T-helper 17 cell (primary cell): Measurements from ENCODE around the gene MSANTD7. TPM values are rescaled to one million over a fixed set of nuclear protein-coding genes. Genes with fewer than 3 reads are reported as not detected.
A peak's percentile ranks its signal among the peaks of the same experiment; 100 is the strongest.
"Not testable (repeated sequence)": the region's sequence is repeated elsewhere in the genome, so short reads cannot be mapped to it uniquely, and the experiment has no call there.

Source experiments
- ATAC-seq: fragments of 150-1000 bp; cut with Tn5 transposase; 2 replicates; pipeline ENCODE4 v1.10.0; 2021; ENCODE audit warnings: mild to moderate bottlenecking, moderate library complexity
- DNase-seq, 3 donors: peaks; one replicate each; pipeline versions ENCODE4 v3.0.0 to v3.0.0-alpha.2; 2020 to 2021
- H3K9me3 ChIP-seq: one replicate; pipeline ENCODE4 v1.7.0; 2013; ENCODE audit warnings: low read length, mild to moderate bottlenecking; ENCODE audit not compliant: control insufficient read depth, poor library complexity, severe bottlenecking
- H3K27ac Mint-ChIP-seq: one replicate; pipeline ENCODE4 v1.8.0; 2022; ENCODE audit warnings: mild to moderate bottlenecking, moderate library complexity, mixed read lengths
- H3K27me3 Mint-ChIP-seq: one replicate; pipeline ENCODE4 v1.8.0; 2022; ENCODE audit warnings: mixed read lengths
- H3K36me3 Mint-ChIP-seq: one replicate; pipeline ENCODE4 v1.8.0; 2022; ENCODE audit warnings: low read depth, mixed read lengths
- H3K4me1 Mint-ChIP-seq: one replicate; pipeline ENCODE4 v1.8.0; 2022; ENCODE audit warnings: mild to moderate bottlenecking, mixed read lengths
- H3K4me3 Mint-ChIP-seq: one replicate; pipeline ENCODE4 v1.8.0; 2022; ENCODE audit warnings: mild to moderate bottlenecking, moderate library complexity, mixed read lengths
- total RNA-seq, 4 donors: library from RNA in 2 of 4; stranded (reverse) in 2 of 4; gene quantifications; one replicate each; pipeline ENCODE4 v1.2.3 and lab custom pipeline; 2022 to 2026

Gene MSANTD7
- total RNA-seq, 2 donors from 2014 or later: 22.2 to 23.2 TPM

DNA sequence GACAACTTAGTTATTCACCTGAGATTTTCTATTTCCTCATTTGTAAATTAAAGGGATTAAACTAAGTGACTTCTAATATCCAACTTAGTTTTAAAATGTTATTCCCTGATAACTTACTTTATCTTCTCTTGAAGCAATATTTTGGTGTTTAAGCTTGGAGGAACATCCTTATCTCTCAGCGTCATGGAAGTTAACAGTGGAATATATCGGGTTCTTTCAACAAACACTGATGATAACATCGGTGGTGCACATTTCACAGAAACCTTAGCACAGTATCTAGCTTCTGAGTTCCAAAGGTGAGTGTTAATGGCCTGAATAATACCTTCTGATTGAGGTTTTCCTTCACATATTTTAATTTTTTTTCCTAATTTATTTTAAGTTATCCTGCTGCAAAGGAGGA lies 14.1 kb downstream of the MSANTD7 start:
- H3K9me3 ChIP-seq: no peaks in the 10 kb centered on the region
- Mint-ChIP-seq H3K36me3 (no peaks in the 10 kb centered on the region), H3K4me1 (no peaks in the 10 kb centered on the region), H3K4me3 (no peak overlapping the region), H3K27ac (no peak overlapping the region), H3K27me3 (no peaks in the 10 kb centered on the region)
- DNase-seq (no peak), ATAC-seq (no peak)

DNA sequence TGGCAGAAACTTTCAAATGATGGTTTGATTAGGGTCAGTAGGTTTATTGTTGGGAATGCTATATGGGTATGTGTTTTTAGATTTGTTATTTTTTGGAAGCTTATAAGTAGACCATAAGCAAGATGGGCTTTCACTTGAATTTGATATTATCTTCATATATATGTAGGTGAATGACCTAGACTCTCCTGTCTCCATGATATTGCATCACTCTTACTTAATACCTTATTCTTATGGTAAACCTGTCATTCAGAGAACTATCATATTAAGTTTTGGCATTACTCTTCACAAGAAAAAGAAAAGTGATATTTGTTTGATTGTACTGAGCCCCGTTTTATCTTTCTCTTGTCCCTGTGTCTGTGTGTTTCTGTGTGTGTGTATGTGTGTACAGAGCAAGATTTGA lies 17.3 kb downstream of the MSANTD7 start:
- peaks cover 7% of the 10 kb centered on the region for H3K4me1 Mint-ChIP-seq
- H3K27ac Mint-ChIP-seq: no peak overlapping the region
- peaks cover 4% of the 10 kb centered on the region for H3K36me3 Mint-ChIP-seq
- H3K27me3 Mint-ChIP-seq: no peaks in the 10 kb centered on the region
- no peak for DNase-seq
- ATAC-seq: no peak
- H3K9me3 ChIP-seq: no peaks in the 10 kb centered on the region
- H3K4me3 Mint-ChIP-seq: no peak overlapping the region

DNA sequence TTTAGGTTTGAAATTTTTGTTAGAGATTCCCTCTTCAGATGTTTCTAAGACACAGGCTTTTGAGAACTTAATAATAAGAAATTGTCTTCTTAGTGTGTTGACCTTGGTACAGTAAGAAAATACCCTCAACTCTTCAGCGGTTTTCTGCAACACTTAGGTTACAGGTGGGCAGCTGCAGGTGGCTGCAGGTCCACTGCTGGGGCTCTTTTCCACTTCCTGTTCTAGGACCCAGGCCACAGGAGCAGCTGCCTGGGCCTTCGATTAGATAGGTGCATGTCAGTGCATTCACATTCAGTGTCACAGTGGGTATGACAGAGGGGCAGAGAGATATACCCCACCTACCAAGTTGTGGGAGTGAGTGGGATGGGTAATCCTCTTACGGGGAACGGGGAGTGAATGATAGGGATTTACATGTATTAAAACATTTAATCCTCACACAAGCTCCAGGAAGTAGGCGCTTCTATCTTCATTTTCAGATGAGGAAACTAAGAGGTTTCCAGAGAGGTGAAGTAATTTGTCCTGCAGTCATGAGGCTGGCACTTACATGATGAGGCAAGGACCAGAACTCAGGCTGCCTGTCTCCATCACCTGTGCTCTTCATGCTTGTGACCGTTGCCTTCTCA lies 20.3 kb downstream of the MSANTD7 start:
- no peak overlapping the region for H3K4me3 Mint-ChIP-seq
- ATAC-seq (no peak), DNase-seq (no peak)
- no peak overlapping the region for H3K27ac Mint-ChIP-seq
- H3K27me3 Mint-ChIP-seq: no peaks in the 10 kb centered on the region
- H3K4me1 Mint-ChIP-seq: peaks cover 14% of the 10 kb centered on the region
- no peaks in the 10 kb centered on the region for H3K9me3 ChIP-seq
- H3K36me3 Mint-ChIP-seq: peaks cover 9% of the 10 kb centered on the region

DNA sequence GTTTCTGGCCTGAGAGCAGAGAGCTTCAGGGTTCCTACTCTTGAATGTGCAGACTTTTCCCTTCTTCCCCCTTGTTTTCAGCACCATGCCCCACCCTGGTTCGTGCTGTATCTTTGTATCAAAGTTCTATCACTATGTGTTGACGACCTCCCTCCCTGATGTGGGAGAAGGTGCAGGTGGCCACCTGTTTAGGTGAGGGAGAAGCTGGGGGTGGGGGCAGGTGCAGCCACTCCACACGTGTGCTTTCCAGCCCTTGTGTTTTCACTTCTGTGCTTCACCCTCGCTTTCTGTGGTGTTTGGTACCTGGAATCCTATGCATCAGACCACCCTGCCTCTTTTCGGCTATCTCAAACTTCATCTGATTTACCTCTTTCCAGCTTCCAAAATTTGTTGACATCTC lies 20.9 kb downstream of the MSANTD7 start:
- no peak for ATAC-seq
- Mint-ChIP-seq H3K27me3 (no peaks in the 10 kb centered on the region), H3K4me1 (peaks cover 16% of the 10 kb centered on the region), H3K27ac (peak overlapping the region; percentile 21), H3K36me3 (peaks cover 9% of the 10 kb centered on the region), H3K4me3 (no peak overlapping the region)
- no peaks in the 10 kb centered on the region for H3K9me3 ChIP-seq
- DNase-seq: no peak

DNA sequence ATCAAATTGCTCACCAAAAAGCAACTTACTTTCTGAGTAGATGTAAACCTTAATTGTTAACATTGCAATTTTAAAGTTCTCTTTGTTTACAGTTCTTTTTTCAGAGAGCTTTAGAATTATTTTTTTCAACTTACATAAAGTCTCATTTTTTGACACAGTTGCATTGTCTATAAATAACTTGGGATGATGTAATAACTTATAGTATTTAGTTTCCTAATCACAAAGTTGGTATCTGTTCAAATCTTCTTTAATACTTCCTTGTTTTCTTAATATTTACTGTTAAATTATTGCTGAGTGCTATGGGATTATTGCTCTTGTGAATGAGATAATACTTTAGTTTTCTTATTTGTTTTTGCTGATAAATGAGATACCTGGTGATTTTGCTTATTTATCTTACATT lies 21.7 kb downstream of the MSANTD7 start:
- Mint-ChIP-seq H3K27me3 (no peaks in the 10 kb centered on the region), H3K4me3 (no peak overlapping the region), H3K4me1 (peaks cover 16% of the 10 kb centered on the region), H3K36me3 (peaks cover 9% of the 10 kb centered on the region), H3K27ac (peak overlapping the region; percentile 21)
- no peaks in the 10 kb centered on the region for H3K9me3 ChIP-seq
- DNase-seq: no peak
- no peak for ATAC-seq

DNA sequence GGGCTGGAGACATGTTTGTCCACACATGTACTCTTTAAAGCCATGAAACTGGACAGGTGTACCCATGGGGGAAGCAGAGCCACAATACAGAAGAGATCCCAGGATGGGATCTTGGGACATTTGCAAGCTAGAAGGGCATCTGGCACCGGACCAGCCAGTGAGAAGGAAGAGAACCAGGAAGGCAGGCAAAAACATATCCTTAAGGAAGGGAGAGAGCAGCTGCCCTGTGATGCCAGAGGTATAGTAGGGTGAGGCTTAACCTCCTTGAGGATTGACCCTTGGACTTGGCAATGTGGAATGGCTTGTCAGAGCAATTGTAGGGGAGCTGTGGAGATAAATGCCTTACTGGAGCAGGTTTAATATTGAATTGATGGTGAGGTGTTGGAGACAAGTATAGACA lies 22.7 kb downstream of the MSANTD7 start:
- peaks cover 9% of the 10 kb centered on the region for H3K36me3 Mint-ChIP-seq
- no peak for ATAC-seq
- DNase-seq: no peak
- H3K27ac Mint-ChIP-seq: peak overlapping the region; percentile 10
- H3K27me3 Mint-ChIP-seq: no peaks in the 10 kb centered on the region
- H3K9me3 ChIP-seq: no peaks in the 10 kb centered on the region
- peaks cover 16% of the 10 kb centered on the region for H3K4me1 Mint-ChIP-seq
- H3K4me3 Mint-ChIP-seq: no peak overlapping the region

DNA sequence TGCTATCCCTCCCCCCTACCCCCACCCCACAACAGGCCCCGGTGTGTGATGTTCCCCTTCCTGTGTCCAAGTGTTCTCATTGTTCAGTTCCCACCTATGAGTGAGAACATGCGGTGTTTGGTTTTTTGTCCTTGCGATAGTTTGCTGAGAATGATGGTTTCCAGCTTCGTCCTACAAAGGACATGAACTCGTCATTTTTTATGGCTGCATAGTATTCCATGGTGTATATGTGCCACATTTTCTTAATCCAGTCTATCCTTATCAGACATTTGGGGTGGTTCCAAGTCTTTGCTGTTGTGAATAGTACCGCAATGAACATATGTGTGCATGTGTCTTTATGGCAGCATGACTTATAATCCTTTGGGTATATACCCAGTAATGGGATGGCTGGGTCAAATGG lies 26.4 kb downstream of the MSANTD7 start:
- not testable (repeated sequence) for H3K9me3 ChIP-seq, ATAC-seq, DNase-seq, H3K4me3 Mint-ChIP-seq, H3K27me3 Mint-ChIP-seq, H3K36me3 Mint-ChIP-seq, H3K27ac Mint-ChIP-seq
- peaks cover 11% of the 10 kb centered on the region for H3K4me1 Mint-ChIP-seq

DNA sequence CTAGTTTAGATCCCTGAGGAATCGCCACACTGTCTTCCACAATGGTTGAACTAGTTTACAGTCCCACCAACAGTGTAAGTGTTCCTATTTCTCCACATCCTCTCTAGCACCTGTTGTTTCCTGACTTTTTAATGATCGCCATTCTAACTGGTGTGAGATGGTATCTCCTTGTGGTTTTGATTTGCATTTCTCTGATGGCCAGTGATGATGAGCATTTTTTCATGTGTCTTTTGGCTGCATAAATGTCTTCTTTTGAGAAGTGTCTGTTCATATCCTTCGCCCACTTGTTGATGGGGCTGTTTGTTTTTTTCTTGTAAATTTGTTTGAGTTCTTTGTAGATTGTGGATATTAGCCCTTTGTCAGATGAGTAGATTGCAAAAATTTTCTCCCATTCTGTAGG lies 26.8 kb downstream of the MSANTD7 start:
- H3K27me3 Mint-ChIP-seq, H3K4me3 Mint-ChIP-seq, H3K27ac Mint-ChIP-seq, ATAC-seq, H3K9me3 ChIP-seq, DNase-seq: not testable (repeated sequence)
- H3K36me3 Mint-ChIP-seq: peaks cover 11% of the 10 kb centered on the region
- H3K4me1 Mint-ChIP-seq: peaks cover 11% of the 10 kb centered on the region

DNA sequence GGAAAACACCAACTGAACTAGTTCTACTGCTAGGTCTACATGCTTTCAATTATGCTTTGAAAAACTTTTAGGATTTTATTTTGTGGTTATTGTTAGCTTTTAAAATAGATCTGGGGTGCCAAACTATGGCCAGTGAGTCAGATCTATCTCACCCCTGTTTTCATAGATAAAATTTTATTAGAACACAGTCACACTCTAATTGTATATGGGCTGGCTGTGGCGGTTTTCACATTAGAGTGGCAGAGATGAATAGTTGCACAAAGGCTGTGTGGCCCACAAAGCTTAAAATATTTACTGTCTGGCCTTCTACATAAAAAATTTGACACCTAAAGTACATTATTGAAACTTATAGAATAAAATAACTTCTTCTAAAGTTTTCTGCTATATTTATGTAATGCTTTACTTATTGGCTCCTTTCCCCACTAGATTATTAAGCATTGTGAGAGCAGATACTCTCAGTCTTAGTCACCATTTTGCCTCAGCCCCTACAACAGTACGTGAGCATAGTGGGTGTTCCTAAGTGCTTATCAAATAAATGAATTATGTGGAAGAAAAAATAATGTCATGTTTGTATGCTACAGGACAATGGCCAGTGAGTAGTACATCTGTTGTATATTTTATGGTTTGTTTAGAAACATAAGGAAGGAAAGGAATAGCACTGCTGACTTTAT lies 35.1 kb downstream of the MSANTD7 start:
- Mint-ChIP-seq H3K27me3 (no peaks in the 10 kb centered on the region), H3K4me3 (no peak overlapping the region), H3K27ac (peak overlapping the region; percentile 4), H3K36me3 (peaks cover 2% of the 10 kb centered on the region), H3K4me1 (peaks cover 9% of the 10 kb centered on the region)
- ATAC-seq: no peak
- H3K9me3 ChIP-seq: no peaks in the 10 kb centered on the region
- no peak for DNase-seq

GRCh38 chr10:14875941-14876340 lies 37.8 kb downstream of the MSANTD7 start:
- ATAC-seq: no peak
- peak overlapping the region; percentile 7 for H3K4me3 Mint-ChIP-seq
- peak overlapping the region; percentile 3 for H3K27ac Mint-ChIP-seq
- no peaks in the 10 kb centered on the region for H3K36me3 Mint-ChIP-seq
- H3K9me3 ChIP-seq: no peaks in the 10 kb centered on the region
- H3K27me3 Mint-ChIP-seq: no peaks in the 10 kb centered on the region
- no peak for DNase-seq
- H3K4me1 Mint-ChIP-seq: peaks cover 17% of the 10 kb centered on the region

DNA sequence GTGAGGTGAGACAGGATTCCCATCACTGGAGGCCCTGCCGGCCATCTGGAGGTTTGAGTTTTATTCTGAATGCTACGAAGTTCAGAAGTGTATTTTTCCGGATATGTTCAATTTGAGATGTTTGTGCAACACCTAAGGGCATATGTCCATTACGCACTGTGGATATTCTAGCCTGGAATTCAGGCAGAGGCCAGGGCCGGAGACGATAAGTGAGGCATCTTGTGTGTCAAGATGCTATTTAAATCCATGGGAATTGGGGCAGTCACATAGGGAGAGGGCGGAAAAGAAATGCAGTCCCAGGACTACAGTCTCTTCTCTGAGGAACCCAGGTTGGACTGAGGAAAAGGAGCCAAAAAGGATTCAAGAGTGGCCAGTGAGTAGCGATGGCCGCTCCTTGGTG lies 38.7 kb downstream of the MSANTD7 start:
- peak overlapping the region; percentile 3 for H3K27ac Mint-ChIP-seq
- no peak for ATAC-seq
- H3K27me3 Mint-ChIP-seq: no peaks in the 10 kb centered on the region
- DNase-seq: no peak
- H3K4me1 Mint-ChIP-seq: peaks cover 17% of the 10 kb centered on the region
- no peaks in the 10 kb centered on the region for H3K36me3 Mint-ChIP-seq
- H3K9me3 ChIP-seq: no peaks in the 10 kb centered on the region
- peak overlapping the region; percentile 76 for H3K4me3 Mint-ChIP-seq

DNA sequence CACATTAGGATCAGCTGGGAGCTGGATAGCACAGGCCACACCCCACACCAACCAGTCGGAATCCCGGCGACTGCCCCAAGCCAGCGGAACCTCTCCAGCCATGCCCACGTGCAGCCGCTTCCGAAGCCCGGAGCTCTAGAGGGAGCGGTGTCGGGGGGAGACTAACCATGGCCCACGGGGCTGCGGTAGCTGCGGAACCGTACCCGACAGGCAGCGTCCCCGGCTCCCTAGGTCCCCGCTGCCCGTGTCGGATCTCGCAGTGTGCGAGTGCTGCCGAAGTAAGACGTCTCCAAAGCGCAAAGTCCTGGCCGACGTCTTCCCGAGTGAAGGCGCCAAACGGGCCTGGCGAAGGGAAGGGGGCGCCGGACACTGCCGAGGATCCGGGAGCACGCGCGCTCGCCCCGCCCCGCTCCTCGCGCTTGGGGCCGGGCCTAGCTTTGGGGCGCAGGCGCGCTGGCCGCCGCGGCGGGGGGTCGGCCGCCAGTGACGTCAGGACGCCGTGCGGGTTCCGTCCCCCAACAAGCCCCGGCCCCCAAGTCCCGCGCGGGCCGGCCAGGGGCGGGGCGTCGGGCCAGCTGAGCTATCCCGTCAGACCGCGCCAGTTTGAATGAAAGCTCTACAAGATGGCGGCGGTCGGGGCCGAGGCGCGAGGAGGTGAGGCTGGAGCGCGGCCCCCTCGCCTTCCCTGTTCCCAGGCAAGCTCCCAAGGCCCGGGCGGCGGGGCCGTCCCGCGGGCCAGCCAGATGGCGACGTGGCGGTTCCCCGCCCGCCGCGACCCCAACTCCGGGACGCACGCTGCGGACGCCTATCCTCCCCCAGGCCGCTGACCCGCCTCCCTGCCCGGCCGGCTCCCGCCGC lies 40.4 kb downstream of the MSANTD7 start, which contains the start of gene SUV39H2:
Gene SUV39H2, plus strand, starts transcription at position 601 of the 858 bp plus-strand sequence. Its CDS starts 23 bp downstream, at position 624.
- H3K4me1 Mint-ChIP-seq: peaks cover 25% of the 10 kb centered on the region

More for the DNA sequence above, 40.4 kb downstream of the MSANTD7 start, which contains the start of gene SUV39H2:
- peak; percentile 90 for ATAC-seq
- Mint-ChIP-seq H3K27ac (peak within 1 kb of the TSS; percentile 89), H3K27me3 (no peaks in the 10 kb centered on the region), H3K4me3 (peak within 1 kb of the TSS; percentile 91), H3K36me3 (no peaks in the 10 kb centered on the region)
- no peaks in the 10 kb centered on the region for H3K9me3 ChIP-seq
- DNase-seq: peak; percentile 79 to 92 (median 89)
